HG02973 (cell line): ENCODE results near the gene AGBL5.
A peak's percentile ranks its signal among the peaks of the same experiment; 100 is the strongest.

Experiments used
- ATAC-seq: cut with Tn5 transposase; IDR thresholded peaks from one replicate; pipeline ENCODE4 v1.9.1; 2021; ENCODE audit warnings: moderate library complexity; ENCODE audit not compliant: unreplicated experiment

AGBL5 gene

DNA sequence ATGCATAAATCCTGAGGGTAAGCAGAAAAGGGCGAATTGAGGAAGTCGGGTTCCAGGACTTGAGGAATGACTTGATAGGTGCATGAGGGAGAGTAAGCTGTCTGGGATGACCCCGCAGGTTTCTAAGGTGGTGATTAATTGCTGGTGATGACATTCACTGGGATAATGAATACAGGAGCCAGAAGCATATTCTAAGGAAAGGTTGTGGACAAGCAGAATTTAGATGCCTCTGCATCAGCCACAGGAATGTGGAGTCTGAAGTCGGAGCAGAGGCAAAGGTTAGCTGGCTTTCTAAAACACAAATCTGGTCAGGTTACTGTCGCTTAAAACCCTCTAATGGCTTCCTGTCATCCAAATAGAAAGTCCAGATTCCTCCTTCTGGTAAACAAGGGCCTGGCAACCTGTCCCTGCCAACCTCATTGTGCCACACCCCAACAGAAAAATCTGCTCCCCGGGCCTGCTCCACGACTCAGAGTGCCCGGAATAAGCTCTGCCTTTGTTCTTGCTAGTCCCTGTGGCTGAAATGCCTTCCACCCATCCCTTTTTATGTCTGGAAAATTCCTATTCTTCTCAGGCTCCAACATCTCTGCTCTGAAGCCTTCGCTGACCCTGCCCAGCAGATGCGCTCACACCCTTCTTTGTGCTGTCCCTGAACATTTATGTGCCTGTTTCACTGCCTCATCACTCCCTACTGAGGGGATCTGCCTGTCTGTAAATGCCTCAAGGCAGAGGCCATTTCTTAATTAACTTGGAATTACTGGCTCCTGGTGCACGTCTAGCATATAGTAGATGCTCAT lies 30.0 kb upstream of the AGBL5 start:
- ATAC-seq: no peak

- no peak for ATAC-seq
Observed at GRCh38 chr2:27023740-27024139, 27.7 kb upstream of the AGBL5 start.

- ATAC-seq: no peak
Observed at GRCh38 chr2:27024188-27024587, 27.3 kb upstream of the AGBL5 start.

GRCh38 chr2:27024812-27025211 lies 26.7 kb upstream of the AGBL5 start:
- no peak for ATAC-seq

DNA sequence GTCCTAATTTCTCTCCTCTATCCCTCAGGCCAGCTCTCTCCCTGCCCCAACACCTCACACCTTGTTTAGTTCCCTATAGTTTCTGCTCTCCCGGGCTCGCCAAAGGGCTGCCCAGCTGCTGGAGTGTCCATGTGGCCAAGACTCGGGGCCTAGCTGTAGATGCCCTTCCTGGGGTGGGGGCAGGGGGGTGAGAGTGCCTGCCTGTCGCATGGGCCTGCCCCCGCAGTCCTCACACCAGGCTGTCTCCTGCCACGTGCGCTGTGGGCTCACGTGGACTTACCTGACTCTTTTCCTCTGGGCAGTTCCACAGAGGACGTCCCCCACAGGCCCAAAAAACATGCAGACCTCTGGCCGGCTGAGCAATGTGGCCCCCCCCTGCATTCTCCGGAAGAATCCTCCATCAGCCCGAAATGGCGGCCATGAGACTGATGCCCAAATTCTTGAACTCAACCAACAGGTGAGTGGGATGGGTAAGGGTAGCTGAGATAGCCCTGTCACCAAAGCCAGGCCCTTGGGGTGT lies 26.1 kb upstream of the AGBL5 start:
- ATAC-seq: no peak

DNA sequence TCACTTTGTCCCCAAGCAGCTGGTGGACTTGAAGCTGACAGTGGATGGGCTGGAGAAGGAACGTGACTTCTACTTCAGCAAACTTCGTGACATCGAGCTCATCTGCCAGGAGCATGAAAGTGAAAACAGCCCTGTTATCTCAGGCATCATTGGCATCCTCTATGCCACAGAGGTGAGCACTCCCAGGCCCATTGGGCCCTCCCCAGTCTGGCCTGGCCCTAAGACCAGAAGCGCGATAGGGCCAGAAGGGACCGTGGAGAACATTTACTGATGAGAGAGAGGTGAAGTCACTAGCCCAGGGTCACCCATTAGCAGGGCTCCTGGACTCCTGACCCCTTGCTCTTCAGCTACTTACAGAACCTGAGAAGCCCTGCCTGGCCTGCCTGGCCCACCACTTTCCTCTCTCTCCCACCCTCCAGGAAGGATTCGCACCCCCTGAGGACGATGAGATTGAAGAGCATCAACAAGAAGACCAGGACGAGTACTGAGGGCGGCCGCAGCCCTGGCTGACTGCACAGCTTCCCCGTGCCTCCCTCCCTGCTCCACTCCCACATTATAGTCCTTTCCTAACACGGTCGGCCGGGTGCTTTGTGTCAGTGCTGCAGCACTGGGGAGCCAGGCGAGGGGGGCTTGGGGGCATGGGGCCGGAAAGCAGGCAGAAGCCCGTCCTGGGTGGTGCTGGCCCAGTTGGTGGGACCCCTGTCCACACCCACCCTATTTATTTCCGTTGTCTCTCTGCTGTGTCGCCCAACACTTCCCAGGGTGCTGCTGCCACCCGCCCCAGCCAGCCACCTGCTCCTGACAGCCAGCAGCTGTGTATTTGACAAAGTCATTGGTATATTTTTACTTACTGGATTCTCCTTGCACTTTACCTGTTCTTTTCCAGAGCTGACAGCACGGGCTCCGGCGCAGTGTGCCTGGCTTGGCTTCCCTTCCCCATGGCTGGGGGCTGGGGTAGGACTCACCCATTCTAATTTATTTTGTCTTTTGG lies 25.3 kb upstream of the AGBL5 start:
- no peak for ATAC-seq

GRCh38 chr2:27027211-27027651 lies 24.2 kb upstream of the AGBL5 start:
- ATAC-seq: no peak

GRCh38 chr2:27029051-27029450 lies 22.4 kb upstream of the AGBL5 start:
- no peak for ATAC-seq

GRCh38 chr2:27032495-27033252 lies 18.8 kb upstream of the AGBL5 start, which contains the start of gene TMEM214:
TMEM214 (plus strand) TSS chr2:27032965; CDS start chr2:27033016, 51 bp downstream.
- ATAC-seq: peak; percentile 91

- no peak for ATAC-seq
Observed at GRCh38 chr2:27033253-27033852, 18.1 kb upstream of the AGBL5 start.

GRCh38 chr2:27038012-27038411 lies 13.5 kb upstream of the AGBL5 start:
- ATAC-seq: no peak

- no peak for ATAC-seq
Observed at GRCh38 chr2:27038631-27039339, 12.7 kb upstream of the AGBL5 start.

- no peak for ATAC-seq
Observed at GRCh38 chr2:27039426-27039825, 12.0 kb upstream of the AGBL5 start.

GRCh38 chr2:27039871-27040270 lies 11.6 kb upstream of the AGBL5 start:
- ATAC-seq: no peak

GRCh38 chr2:27040282-27040681 lies 11.2 kb upstream of the AGBL5 start:
- no peak for ATAC-seq

- no peak for ATAC-seq
Observed at GRCh38 chr2:27041752-27042151, 9.7 kb upstream of the AGBL5 start.

GRCh38 chr2:27042159-27042661 lies 9.3 kb upstream of the AGBL5 start:
- peak; percentile 46 for ATAC-seq

DNA sequence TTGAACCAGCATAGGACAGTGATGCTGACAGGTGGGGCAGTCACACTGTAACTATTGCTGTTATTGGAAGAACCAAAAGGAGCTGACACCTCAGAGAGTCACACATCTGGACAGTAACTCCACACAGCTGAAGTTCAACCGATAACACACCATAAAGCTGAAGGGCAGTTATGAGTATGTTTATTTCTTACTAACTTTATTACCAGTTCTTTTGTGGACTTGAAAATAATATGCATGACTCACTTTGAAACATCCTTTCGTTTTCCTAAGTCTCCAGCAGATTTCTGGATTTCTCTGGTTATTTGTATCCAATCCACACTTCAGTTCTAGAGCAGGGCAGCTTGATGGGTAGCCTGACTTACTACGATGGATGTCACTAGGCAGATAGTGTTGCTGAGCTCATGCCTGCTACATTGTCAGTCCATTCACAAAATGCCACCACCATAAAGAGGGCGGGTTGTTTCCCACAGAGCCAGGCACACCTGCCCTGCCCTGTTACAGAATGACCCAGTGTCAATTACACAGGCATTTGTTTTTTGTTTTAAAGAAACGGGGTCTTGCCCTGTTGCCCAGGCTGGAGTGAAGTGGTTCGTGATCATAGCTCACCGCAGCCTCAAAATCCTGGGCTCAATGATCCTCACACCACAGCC lies 8.4 kb upstream of the AGBL5 start:
- no peak for ATAC-seq
